Umbilical cord (tissue), 2 donors: ENCODE results near the gene PTPMT1. TPM values are rescaled to one million over a fixed set of nuclear protein-coding genes. Genes with fewer than 3 reads are reported as not detected.
"Not testable (repeated sequence)": the region's sequence is repeated elsewhere in the genome, so short reads cannot be mapped to it uniquely, and the experiment has no call there.

Source experiments
- DNase-seq: peaks from one replicate; pipeline ENCODE4 v3.0.0-alpha.2; 2015; ENCODE audit warnings: low spot score
- total RNA-seq: library from RNA; depleted of rRNA; stranded (reverse); fragments of >200 nt; gene quantifications from one replicate; pipeline ENCODE4 v1.2.3, GENCODE V29; 2014; ENCODE audit warnings: low replicate concordance; ENCODE audit not compliant: insufficient read depth

PTPMT1 gene
- total RNA-seq, 1 donor from 2014 or later = 26.7 TPM

DNA sequence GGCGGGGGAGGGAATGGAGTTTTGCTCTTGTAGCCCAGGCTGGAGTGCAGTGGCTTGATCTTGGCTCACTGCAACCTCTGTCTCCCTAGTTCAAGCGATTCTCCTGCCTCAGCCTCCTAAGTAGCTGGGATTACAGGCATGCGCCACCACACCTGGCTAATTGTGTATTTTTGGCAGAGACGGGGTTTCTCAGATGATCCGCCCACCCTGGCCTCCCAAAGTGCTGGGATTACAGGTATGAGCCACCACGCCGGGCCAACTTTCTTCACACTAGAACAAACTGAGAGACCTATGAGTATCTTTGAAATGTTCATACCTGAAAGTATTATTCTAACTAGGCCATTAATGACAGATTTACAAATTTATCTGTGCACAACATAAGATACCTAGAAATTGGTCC is 19.1 kb upstream of the PTPMT1 start:
- DNase-seq = not testable (repeated sequence)

DNA sequence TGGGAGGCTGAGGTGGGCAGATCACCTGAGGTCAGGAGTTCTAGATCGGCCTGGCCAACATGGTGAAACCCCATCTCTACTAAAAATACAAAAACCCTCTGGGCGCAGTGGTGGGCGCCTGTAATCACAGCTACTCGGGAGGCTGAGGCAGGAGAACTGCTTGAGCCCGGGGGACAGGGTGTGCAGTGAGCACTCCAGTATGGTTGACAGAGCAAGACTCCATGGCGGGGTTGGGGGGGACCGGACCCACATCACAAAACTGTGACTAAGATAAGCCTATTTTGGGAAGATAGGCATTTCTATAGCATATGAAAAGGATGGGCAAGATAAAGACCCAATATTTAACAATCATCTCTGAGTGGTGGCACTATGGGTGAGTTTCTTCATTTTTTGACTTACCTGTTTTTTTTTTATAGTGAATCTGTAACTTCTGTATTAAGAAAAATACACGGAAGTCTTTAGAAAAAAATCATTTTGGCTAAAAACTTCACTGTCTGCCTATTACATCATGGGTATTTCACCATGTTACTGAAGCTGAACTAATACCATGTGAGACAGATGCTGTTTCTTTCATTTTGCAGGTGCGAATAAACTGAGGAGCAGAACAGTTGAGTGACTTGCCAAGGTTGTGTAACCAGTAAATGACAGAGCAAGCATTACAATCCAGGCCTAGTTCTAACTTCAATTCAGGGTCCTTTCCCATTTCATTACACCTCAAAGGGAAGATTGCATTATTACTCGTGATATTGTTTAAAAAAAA is 14.9 kb upstream of the PTPMT1 start:
- DNase-seq = no peak

DNA sequence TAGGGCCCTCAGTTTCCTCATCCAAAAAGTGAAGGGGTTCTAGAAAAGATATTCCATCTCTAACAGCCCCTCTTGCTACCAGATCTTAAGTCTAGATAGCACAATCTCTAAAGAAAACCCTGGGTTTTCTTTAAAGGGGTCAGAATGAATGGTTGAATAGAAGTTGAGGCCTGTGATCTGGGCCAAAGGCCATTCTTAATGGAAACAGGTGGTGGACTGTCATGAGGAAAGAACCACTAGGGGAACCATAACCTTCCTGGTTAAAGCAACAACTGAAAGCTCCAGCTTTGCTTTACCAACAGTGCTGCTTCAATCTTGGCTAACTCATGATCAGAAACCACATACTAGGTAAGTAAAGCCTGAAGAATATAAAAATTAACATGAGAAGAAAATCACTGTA is 14.3 kb upstream of the PTPMT1 start:
- no peak for DNase-seq

DNA sequence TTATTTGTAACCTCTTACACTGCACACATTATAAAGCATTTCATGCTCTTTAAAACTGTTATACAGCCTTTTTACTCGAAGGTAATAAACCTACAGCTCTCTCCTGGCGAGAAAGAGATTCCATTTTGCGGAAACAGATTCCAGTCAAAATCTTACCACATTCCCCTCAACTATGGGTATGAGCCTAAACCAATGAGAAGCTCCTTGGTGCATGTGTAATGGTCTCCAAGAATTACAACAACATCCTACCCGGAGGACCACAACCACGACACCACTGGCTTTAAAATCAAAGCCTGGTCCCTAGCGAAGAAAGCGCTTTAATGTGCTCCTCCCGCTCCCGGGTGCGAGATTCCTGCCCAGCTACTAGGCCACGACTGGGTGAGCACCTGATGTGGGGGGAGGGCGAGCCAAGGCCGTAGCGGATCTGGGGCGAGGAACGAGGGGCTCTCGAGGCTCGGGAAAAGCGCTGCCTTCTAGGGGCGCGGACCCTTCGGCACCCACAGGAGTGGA is 13.3 kb upstream of the PTPMT1 start:
- DNase-seq = peak; percentile 40

DNA sequence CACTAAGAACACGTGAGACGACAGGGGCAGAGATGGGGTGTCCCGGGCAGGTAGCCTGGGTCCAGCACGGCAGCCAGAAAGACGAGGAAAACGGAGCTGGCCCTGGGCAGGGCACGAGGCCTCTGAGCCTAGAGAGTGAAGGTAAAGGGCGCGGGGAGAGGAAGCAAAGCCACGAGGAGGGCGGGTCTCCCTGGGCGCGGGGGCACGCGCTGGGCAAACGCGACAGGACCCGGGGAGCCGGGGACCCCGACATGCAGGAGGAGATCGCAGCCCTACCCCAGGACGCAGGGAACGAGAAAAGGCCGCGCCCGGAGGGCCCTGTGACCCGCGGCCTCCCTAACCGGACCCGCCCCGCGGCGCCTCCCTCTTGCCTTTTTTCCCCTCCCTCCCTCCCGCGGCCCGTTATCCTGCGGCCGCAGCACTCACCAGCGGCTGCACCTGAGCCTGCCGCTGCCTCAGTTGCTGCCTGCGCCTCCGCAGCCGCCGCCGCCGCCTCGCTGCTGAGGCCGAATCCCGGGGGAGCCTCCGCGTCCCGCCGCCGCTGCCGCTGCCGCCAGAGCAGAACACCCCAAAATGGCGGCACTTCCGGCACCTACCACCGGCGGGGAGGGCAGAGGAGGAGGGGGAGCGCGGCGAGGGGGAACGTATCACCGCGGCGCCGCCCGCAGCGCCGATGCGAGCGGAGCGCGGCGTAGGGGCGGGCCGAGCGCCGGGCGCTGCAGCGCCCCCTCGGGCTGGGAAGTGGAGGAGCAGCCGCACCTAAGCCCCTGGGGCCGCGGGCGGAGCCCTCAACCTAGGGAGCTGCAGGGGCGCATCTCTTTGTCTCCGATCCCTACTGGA is 12.6 kb upstream of the PTPMT1 start, which contains the start of gene CELF1:
Gene CELF1, minus strand, starts transcription at position 567 of the 840 bp plus-strand sequence. CDS start 53,609 bp downstream, outside the sequence.
- DNase-seq = peak; percentile 95

DNA sequence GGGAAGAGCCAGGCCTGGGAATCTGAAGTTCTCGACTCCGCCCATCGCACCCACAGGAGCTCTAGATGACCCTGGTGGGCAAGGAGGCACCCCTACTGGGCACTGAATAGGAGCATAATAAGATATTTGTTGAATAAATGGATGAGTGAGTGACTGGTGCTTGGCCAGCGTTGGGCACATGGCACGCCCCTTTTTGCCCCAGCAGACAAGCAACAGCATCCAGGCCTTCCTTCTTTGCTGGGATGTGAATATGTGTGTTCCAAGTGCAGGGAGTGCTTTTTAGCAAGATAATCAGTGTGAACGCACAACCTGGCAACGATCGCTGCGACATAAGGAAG is 12.0 kb upstream of the PTPMT1 start:
- DNase-seq = no peak

DNA sequence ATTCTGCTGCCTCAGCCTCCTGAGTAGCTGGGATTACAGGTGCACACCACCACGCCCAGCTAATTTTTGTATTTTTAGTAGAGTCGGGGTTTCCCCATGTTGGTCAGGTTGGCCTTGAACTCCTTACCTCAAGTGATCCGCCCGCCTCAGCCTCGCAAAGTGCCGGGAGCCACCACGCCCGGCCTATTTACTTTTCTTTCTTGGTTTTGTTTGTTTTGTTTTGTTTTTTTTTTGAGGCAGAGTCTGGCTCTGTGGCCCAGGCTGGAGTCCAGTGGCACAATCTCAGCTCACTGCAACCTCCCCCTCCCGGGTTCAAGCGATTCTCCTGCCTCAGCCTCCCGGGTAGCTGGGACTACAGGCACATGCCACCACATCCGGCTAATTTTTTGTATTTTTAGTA is 8.4 kb upstream of the PTPMT1 start:
- not testable (repeated sequence) for DNase-seq

DNA sequence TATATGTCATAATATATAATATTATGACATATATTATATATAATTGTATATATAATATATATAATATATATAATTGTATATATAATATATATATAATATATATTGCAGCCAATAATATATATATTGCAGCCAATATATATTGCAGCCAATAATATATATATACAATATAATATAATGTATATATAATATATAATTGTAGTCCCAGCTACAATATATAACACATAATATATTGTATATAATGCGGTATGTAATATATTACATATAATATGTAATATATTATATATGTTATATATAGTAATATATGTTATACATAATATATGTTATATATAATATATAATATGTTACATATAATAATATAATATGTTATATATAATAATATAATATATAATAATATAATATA is 6.7 kb upstream of the PTPMT1 start:
- no peak for DNase-seq

DNA sequence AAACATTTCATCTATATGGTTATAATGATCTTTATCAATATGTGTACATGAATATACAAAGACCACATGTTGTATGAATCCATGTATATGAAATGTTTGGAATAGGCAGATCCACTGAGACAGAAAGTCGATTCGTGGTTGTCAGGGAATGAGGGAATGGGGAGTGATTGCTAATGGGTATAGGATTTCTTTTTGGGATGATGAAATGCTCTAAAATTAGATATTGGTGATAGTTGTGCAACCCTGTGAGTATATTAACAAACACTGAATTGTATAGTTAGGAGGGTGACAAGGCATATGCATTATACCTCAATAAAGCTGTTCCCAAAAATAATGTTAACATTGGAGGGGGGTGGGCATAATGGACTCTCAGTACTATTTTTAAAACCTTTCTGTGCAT is 5.0 kb upstream of the PTPMT1 start:
- no peak for DNase-seq

DNA sequence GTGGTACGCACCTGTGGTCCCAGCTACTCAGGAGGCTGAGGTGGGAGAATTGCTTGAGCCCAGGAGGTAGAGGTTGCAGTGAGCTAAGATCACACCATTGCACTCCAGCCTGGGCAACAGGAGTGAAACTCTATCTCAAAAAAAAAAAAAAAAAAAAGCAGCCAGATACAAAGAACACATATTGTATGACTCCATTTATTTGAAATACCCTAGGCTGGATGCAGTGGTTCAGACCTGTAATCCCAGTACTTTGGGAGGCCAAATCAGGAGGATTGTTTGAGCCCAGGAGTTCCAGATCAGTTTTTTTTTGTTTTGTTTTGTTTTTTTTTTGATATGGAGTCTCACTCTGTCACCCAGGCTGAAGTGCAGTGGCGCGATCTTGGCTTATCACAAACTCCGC is 3.0 kb upstream of the PTPMT1 start:
- not testable (repeated sequence) for DNase-seq

DNA sequence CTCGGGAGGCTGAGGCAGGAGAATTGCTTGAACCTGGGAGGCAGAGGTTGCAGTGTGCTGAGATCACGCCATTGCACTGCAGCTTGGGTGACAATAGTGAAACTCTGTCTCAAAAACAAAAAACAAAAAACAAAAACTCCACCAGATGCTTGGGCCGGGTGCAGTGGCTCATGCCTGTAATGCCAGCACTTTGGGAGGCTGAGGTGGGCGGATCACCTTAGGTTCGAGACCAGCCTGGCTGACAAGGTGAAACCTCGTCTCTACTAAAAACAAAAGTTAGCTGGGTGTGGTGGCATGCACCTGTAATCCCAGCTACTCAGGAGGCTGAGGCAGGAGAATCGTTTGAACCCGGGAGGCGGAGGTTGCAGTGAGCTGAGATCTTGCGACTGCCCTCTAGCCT is 1.0 kb upstream of the PTPMT1 start:
- not testable (repeated sequence) for DNase-seq

DNA sequence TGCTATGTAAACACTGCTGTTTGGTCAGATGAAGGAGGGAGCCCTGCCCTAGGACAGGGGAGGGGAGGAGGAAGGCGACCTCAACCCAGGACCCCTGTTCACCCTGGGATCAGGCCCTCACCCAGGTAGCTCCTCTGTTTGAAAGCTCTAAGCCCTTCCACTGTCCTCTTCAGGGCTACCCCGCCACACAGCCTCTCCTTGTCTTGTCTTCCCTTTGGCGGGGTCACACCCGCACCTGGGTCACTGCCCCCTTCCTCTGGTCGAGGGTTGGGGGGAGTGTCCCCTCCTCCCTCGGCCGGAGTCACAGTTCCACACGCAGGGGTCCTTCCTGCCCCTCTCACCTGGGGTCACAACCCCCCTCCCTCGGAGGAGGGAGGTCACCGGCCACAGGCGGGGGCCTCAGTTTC is 463 bp upstream of the PTPMT1 start:
- no peak for DNase-seq

DNA sequence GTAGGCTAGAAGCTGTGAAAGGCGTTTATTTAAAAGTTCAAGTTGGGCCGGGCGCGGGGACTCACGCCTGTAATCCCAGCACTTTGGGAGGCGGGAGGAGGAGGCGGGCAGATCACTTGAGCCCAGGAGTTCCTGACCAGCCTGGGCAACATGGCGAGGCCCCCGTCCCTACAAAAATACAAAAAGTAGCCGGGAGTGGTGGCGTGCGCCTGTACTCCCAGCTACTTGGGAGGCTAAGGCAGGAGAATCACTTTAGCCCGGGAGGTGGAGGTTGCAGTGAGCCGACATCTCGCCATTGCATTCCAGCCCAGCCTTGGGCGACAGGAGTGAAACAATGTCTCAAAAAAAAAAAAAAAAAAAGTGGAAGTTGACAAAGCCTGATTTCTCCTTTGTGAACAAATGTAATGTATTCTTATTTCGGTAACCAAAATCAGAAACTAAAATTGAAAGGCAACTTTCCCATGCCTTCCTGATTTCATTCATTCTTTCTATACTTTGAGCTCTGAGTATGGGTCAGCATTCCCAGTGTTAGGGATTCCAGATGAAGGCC is 825 bp downstream of the PTPMT1 start:
- no peak for DNase-seq

DNA sequence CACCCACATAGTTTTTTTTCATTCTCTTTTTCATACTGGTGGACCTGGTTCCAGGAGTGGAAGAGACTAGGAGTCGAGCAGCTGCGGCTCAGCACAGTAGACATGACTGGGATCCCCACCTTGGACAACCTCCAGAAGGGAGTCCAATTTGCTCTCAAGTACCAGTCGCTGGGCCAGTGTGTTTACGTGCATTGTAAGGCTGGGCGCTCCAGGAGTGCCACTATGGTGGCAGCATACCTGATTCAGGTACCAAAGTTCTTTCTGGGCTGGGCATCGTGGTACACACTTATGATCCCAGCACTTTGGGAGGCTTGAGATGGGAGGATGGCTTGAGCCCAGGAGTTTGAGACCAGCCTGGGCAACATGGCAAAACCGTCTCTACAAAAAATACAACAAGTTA is 4.2 kb downstream of the PTPMT1 start:
- DNase-seq = no peak

DNA sequence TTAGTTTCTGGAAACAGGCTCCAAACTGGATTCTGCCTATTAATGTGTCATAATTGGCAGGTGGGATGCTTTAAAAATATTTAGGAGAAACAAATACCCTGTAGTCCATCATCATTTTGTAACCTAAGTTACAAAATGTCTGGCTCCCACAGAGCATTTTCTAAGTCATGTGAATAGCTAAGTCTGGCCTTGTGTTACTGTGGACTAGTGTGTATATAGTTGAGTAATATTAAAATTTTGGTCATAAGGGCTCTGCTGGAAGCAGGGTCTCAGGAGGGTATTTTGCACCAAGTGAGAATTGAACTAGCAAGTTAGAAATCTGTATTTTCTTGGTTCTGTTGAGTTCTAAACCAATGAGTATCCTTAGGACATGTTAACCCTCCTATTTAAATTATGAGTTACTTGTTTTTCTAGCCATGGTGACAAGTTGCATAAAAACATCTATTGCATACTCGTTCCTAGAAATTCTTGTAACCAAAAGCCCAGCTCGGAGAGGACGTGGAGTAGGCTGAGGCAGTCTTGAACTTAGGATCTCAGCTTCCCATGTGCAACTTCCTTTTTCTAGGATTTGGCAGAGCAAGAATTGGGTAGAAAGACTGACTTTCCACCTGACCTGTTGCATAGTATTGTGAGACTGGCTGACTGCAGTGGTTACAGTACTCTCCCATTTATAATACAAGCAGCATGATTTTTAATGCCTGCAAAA is 5.4 kb downstream of the PTPMT1 start:
- no peak for DNase-seq

DNA sequence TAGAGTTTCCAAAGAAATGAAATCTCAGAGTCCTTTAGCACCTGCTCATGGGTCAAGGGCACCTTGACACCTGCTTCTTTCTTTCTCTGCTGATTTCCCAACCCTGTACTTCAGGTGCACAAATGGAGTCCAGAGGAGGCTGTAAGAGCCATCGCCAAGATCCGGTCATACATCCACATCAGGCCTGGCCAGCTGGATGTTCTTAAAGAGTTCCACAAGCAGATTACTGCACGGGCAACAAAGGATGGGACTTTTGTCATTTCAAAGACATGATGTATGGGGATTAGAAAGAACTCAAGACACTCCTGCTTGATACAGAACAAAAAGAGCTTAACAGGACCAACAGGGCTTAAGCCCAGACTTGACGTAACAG is 5.9 kb downstream of the PTPMT1 start:
- no peak for DNase-seq

DNA sequence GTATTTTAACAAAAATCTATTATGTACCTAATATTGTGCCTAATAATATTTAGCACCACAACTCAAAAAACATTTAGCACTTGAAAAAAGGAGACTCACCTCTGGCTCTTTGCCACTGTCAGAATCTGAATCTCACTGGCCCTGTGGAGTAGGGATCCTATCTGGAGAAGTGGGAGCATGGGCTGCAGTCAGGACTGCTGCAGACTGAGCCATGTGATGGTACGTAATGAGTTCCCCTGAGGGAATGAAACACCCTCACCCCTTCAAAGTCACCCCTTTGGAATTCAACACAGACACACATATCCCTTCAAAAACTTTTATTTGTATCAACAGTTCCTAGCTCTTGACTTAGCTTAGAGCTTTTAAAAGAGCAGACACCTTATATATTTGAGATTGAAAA is 6.5 kb downstream of the PTPMT1 start:
- no peak for DNase-seq

DNA sequence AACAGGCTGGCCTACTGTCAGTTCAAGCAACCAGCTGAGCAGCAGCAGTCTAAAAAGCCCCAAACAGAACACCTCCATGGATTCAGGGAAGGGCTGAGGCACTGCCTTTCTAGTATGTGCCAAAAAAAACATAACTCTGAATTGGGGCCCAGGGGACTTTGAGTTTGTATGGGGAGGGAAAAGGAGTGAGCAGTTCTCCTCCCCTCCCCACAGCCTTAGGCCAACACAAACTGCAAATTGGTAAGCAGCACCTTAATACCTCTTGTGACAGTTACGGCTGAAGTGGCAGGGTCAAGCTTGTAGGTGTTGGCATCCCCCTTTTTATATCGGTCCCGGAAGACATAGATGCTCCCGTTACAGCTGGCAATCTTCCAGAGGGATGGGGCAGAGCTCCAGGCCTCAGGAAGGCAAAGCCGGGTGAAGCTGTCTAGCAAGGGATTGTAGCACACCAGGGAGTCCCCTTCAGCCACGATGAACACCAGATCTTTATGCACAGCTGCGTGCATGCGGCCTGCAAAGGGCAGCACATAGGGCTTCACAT is 7.4 kb downstream of the PTPMT1 start:
- no peak for DNase-seq

DNA sequence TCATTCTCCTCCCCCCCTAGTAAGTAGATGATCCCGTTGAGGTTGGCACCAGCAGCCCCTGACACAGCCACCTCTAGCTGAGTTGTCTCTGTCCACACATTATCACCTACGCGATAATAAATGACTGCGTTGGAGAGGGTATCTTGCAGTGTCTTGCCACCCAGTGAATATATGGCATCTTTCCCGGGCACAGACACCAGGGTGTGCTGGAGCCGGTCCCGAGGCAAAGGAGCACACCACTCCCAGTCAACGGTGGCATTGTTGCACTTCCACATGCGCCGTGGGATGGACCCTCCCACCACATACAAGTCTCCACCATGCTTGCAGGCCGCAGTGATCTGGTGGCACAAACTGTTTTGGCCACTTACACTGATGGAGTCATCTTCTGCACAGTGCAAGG is 7.9 kb downstream of the PTPMT1 start:
- no peak for DNase-seq

DNA sequence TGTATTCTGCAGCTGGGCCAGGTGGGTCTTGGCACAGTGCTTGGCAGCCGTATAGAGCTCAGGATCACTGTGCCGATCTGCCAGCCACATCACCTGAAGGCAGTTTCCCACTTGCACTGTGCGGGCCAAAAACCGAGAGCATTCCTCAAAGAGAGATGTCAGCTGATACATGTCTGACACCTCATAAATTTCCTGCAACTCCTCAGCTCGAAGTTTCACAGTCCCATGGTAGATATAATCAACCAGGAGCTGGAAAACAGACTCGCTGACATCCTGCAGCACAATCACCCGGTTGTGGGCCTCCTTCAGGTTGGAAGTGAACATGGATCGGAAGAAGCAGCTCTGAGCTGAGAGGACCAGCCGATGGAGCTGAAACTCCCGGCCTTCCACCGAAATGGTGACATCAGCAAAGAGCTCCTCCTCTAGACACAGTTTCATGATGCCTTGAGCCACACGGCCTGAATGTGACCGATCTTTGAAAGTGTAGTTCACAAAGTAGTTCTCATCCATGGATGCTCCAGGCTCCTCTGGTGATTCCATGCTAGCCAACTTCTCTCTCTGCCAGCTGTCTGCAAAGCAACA is 12.2 kb downstream of the PTPMT1 start:
- DNase-seq = no peak
